DMS153 treated with DMSO at 0.1 percent for 48 hours (cell line): Measurements from ENCODE around the gene C1D.
A peak's percentile ranks its signal among the peaks of the same experiment; 100 is the strongest.

Source experiments
- DNase-seq: peaks from one replicate; lab custom pipeline; 2025; ENCODE audit not compliant: unreplicated experiment; lab: John Stamatoyannopoulos, UW

The C1D gene, protein sequence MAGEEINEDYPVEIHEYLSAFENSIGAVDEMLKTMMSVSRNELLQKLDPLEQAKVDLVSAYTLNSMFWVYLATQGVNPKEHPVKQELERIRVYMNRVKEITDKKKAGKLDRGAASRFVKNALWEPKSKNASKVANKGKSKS

DNA sequence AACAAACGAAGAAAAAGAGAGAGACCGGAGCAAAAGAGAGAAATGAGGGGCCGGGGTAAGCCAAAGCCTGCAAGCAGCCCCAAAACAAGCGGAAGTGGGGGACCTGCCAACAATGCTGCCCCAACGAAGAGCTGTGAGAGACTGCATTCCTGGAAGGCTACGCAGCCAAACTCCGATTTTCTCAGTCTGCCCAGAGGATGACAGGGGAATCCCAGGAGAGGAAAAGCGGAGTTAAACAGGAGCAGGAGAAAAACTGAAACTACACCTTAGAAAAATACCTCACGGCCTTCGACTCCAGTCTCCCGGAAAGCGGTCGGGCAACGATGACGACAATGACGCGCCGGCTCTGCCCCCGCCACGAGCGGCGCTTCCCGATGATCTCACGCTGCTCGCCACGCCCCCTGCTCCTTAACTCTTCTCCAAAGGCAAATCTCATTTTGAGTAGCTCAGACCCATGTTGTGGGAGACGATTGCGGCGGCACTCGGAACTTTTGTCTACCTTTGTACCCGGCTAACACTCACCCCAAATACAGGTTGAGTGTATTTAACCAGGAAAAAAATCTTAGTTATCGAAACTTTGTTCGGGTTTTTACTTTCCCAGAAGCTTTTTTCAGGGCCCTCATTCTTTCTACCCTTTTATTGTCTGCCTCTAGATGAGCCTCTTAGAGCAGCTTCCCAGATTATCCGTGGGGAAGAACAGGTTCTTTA, at the start of gene C1D:
TSS of gene C1D (minus strand) at position 325 of the 708 bp plus-strand sequence. CDS start 15,694 bp downstream, outside the sequence.
- peak; percentile 86 for DNase-seq

DNA sequence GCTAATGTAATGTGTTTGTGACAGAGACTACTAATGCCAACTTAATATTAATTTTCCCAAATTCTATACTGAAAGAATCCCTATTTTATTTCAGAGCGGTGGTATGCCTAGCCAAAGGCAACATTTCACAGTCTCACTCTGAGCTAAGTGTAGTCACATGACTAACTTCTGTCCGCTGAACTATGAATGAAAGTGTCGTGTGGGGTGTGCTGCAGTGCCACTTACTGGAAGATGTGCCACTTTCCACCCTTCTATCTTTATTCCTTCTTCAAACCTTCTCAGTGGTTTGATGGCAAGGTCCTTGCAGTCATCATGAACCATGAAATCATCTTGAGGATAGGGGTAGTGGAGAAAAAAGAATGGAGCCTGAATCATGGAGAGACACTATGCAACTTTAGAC, 47.3 kb upstream of the C1D start:
- DNase-seq: no peak

DNA sequence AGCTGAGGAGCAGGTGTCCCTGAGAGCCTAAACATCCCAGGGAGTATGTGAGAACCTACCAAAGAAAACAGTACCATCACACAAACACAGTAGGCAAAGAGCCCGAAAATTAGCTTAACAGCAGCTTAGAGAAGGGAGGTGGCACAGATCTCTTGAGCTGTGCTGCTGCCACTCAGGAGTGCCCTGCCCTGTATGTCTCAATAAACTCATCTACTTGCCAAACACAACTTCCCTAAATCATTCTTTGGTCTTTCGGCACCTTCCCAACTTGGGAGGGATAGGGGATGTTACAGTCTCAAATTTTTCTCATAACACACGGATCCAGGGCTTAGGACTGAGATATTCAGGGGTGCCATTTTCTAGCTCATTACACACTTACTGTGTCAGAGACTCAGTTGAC, 45.3 kb upstream of the C1D start:
- DNase-seq: no peak

DNA sequence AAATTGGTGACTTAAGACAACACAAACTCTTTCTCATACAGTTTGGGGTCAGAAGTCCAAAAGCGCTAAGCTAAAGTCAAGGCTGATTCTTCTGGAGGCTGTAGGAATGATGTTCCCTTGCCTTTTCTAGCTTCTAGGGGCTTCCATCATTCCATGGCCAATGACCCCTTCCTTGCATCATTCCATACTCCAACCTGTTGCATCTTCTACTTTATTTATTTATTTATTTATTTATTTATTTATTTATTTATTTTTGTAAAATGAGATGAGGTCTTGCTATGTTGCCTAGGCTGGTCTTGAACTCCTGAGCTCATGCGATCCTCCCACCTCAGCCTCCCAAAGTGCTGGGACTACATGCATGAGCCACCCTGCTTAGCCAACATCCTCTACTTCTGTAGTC, 44.7 kb upstream of the C1D start:
- no peak for DNase-seq

GRCh38 chr2:68104111-68104835, 41.5 kb upstream of the C1D start:
- no peak for DNase-seq

GRCh38 chr2:68103709-68104055, 40.9 kb upstream of the C1D start:
- no peak for DNase-seq

- DNase-seq: no peak
Observed at GRCh38 chr2:68103030-68103708, 40.4 kb upstream of the C1D start.

DNA sequence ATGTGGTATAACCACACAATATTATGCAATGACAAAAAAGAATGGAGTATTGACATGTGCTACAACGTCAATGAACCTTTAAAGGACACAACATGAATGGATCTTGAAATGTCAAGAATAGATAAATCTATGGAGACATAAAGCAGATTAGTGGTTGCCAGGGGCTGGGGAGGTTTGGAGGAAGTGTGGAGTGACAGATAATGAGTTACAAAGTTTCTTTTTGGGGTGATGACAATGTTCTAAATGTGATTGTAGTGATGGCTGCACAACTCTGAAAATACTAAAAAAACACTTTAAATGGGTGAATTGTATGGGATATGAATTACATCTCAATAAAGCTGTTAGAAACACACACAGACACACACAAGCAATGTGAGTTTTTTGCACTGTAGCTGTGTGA, 37.4 kb upstream of the C1D start:
- no peak for DNase-seq

DNA sequence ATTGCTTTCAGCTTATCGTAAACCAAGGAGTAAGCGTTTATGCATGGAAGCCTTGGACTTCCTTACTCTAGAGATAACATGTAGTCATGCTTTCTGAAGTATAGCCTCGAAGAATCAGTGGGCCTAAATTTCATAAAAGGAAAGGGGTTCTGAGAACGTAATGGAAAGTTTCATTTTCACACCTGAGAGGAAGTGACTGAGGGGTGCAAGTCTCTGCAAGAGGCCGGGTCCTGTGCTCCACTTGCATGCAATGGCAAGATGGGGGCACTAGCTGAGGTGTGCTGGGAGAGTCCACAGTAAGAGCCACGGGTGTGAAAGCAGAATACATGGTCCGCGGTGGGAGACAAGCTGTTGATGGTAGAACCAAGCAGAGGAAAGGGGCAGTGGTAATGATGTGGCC, 36.5 kb upstream of the C1D start:
- DNase-seq: no peak

- DNase-seq: no peak
Observed at GRCh38 chr2:68098291-68098797, 35.5 kb upstream of the C1D start.

DNA sequence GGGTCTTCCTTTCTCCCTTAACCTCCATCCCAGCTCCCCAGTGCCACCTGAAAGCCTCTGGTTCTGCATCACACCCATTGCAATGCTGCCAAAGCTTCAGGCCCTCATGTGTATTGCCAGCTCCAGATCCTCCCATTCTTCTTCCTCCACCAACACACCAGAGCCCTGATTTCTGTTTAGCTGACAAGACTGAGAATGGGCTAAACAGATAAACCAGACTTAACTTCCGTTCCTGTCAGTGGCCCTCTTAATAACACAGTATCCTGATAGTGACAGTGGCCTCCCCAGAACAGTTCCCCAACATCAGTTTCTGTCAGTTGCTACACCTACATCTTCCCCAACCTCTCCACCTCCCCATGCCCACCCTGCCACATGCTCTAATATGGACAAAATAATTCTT, 31.3 kb upstream of the C1D start:
- DNase-seq: no peak

GRCh38 chr2:68093634-68094033, 30.8 kb upstream of the C1D start:
- no peak for DNase-seq

GRCh38 chr2:68091439-68092034, 28.7 kb upstream of the C1D start:
- no peak for DNase-seq

- DNase-seq: no peak
Observed at GRCh38 chr2:68089961-68090360, 27.2 kb upstream of the C1D start.

DNA sequence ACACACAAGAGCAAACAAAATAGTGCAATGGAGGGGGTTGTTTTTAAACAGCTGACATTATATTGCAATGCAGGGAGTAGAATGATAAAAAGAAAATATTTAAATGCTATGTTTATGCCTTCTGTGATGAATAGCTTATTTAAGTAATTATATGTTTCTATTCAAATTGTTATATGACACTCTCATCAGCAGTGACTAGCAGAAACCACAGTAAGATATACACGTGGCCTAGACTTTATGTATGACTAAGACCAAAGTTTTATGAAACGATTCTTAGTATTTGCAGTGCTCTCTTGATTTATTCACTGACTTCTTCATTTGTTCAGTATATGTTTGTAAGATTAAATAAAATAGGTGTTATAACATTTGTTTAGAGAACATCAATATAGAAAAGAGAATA, 26.1 kb upstream of the C1D start:
- DNase-seq: no peak

GRCh38 chr2:68086166-68086565, 23.4 kb upstream of the C1D start:
- no peak for DNase-seq

DNA sequence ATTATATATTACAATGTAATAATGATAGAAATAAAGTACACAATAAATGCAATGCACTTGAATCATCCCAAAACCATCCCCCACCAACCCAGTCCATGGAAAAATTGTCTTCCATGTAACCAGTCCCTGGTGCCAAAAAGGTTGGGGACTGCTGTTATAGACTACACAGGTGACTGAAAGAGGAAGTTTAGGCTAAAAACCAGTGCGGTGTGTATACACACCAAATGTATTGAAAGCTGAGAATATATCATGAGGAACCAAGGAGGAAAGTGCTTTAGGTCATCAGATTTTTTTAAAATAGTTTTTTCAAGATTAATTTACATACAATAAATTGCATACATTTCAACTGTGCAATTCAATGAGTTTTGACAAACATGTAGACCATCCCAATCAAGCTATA, 20.5 kb upstream of the C1D start:
- no peak for DNase-seq

- DNase-seq: no peak
Observed at GRCh38 chr2:68074050-68074449, 11.2 kb upstream of the C1D start.

DNA sequence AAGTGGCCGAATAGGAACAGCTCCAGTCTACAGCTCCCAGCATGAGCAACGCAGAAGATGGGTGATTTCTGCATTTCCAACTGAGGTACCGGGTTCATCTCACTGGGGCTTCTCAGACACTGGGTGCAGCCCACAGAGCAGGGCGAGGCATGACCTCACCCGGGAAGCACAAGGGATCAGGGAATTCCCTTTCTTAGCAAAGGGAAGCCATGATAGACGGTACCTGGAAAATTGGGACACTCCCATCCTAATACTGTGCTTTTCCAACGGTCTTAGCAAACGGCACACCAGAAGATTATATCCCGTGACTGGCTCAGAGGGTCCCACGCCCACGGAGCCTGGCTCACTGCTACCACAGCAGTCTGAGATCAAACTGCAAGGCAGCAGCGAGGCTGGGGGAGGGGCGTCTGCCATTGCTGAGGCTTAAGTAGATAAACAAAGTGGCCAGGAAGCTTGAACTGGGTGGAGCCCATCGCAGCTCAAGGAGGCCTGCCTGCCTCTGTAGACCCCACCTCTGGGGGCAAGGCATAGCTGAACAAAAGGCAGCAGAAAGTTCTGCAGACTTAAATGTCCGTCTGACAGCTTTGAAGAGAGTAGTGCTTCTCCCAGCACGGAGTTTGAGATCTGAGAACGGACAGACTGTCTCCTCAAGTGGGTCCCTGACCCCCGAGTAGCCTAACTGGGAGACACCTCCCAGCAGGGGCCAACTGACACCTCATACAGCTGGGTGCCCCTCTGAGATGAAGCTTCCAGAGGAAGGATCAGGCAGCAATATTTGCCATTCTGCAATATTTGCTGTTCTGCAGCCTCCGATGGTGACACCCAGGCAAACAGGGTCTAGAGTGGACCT, 1.2 kb upstream of the C1D start:
- DNase-seq: peak; percentile 29

DNA sequence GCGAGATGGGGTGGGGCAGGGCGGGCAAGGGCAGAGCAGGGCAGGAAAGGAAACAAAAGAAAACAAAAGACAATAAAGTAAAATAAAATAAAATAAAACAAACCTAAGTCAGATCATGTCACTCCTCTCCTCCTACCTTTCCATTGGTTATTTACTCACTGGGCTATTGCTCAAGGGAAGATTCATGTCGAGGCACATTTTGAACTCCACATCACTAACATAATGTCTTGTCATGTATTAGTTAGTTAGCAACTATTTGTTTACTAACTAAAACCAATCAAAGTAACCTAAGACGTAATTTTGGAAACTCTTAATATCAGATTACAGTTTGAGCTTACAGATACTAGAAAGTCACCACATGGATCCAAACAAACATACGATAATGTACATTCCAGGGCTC, 2.2 kb downstream of the C1D start:
- DNase-seq: no peak
